ENCODE measurements around the gene SLIT3.
"Not testable (repeated sequence)": the region's sequence is repeated elsewhere in the genome, so short reads cannot be mapped to it uniquely, and the experiment has no call there.

The SLIT3 gene

DNA sequence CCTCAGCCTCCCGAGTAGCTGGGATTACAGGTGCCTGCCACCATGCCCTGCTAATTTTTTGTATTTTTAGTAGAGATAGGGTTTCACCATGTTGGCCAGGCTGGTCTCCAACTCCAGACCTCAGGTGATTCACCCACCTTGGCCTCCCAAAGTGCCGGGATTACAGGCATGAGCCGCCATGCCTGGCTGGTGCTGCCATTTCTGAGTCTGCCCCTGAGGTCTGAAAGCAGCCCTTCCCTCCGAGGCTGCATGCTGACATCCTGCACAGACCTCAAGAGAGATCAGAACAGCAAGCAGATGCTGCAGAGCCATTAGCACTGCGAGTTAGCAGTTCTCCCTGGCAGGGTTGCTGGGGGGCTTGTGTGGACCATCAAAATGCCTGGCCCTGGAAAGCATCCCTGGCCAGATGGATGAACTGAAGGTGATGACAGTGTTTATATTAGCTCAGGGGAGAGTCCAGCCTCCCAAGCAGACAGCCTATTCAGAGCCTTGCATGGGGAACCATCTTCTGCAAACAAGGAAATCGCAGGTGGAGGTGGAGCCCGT is 545.3 kb downstream of the SLIT3 start:
- peaks cover 11% of the 10 kb centered on the region for H3K4me1 ChIP-seq (ENCODE audit: insufficient read depth, low read length)
- no peaks in the 10 kb centered on the region for H3K9me3 ChIP-seq (ENCODE audit: insufficient read depth, low read depth, low read length)
- 92% methylated on average over 7 of the region's 7 CpGs for WGBS
- H3K27me3 ChIP-seq (ENCODE audit: insufficient read depth, low read length), result no peaks in the 10 kb centered on the region
- no peak overlapping the region for H3K4me3 ChIP-seq (ENCODE audit: low read length)
- H3K36me3 ChIP-seq (ENCODE audit: insufficient read depth, low read length), result no peaks in the 10 kb centered on the region
- no peak overlapping the region for H3K27ac ChIP-seq (ENCODE audit: low read depth, low read length)
- no peak overlapping the region for H3K9ac ChIP-seq (ENCODE audit: low read depth, low read length)

DNA sequence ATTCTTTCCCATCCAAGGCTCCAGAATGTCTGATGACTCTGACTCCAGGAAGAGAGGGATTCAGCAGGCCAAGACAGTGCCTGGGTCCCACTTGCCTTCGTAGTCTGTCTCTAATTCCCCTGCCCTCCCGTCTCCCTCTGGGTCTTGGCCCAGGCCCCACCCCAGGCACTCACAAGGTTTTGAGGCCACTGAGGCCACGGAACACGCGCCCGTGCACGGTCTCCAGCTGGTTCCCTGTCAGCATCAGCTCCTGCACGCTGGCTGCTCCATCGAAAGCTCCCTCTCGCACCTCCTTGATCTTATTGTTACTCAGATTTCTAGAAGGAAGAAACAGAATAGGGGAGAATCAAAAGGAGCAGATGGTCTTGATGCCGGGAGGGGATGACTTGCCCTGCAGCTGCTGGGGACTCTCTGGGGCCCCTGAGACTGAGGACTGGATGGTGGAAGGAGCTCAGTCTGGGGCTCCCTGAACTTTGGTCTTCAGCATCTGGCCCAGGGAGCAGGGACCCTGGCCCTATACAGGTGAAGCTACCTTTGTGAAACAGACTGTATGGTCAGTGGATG is 547.2 kb downstream of the SLIT3 start:
- H3K4me3 ChIP-seq (ENCODE audit: low read length), result no peak overlapping the region
- no peak overlapping the region for H3K27ac ChIP-seq (ENCODE audit: low read depth, low read length)
- 91% methylated on average over 11 of the region's 11 CpGs for WGBS
- no peaks in the 10 kb centered on the region for H3K9me3 ChIP-seq (ENCODE audit: insufficient read depth, low read depth, low read length)
- H3K4me1 ChIP-seq (ENCODE audit: insufficient read depth, low read length), result peaks cover 11% of the 10 kb centered on the region
- peaks cover 4% of the 10 kb centered on the region; the same call in 1 of the 2 replicates for H3K27me3 ChIP-seq (ENCODE audit: insufficient read depth, low read length)
- no peak overlapping the region for H3K9ac ChIP-seq (ENCODE audit: low read depth, low read length)
- H3K36me3 ChIP-seq (ENCODE audit: insufficient read depth, low read length), result no peaks in the 10 kb centered on the region

GRCh38 chr5:168752416-168753190 is 548.3 kb downstream of the SLIT3 start:
- WGBS, result 90% methylated on average over 15 of the region's 18 CpGs
- Histone ChIP-seq H3K9me3 (ENCODE audit: insufficient read depth, low read depth, low read length) (no peaks in the 10 kb centered on the region), H3K36me3 (ENCODE audit: insufficient read depth, low read length) (no peaks in the 10 kb centered on the region), H3K4me3 (ENCODE audit: low read length) (no peak overlapping the region), H3K9ac (ENCODE audit: low read depth, low read length) (no peak overlapping the region), H3K4me1 (ENCODE audit: insufficient read depth, low read length) (peaks cover 11% of the 10 kb centered on the region), H3K27ac (ENCODE audit: low read depth, low read length) (no peak overlapping the region), H3K27me3 (ENCODE audit: insufficient read depth, low read length) (peaks cover 8% of the 10 kb centered on the region; the same call in 1 of the 2 replicates)

DNA sequence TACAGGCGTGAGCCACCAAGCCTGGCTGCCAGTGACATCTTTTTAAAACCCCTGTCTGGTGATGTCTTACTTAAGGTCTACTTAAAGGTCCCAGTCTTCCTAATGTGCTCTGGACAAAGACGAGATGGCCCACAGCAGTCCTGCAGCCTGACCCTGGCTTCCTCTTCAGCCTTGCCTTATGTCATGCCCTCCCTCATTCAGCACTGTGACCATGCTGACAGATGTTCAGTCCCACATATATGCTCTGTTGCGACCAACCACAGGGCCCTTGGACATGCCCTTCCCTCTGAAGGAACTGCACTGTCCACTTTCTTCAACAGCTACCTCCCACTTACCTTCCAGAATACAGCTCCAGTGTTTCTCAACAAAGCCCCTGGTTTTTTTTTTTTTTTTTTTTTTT is 548.9 kb downstream of the SLIT3 start:
- Histone ChIP-seq H3K4me1 (ENCODE audit: insufficient read depth, low read length) (peaks cover 8% of the 10 kb centered on the region), H3K36me3 (ENCODE audit: insufficient read depth, low read length) (no peaks in the 10 kb centered on the region), H3K9me3 (ENCODE audit: insufficient read depth, low read depth, low read length) (no peaks in the 10 kb centered on the region), H3K9ac (ENCODE audit: low read depth, low read length) (no peak overlapping the region), H3K4me3 (ENCODE audit: low read length) (no peak overlapping the region), H3K27me3 (ENCODE audit: insufficient read depth, low read length) (peaks cover 11% of the 10 kb centered on the region; the same call in 1 of the 2 replicates), H3K27ac (ENCODE audit: low read depth, low read length) (no peak overlapping the region)
- WGBS, result 92% methylated on average over 3 of the region's 3 CpGs

DNA sequence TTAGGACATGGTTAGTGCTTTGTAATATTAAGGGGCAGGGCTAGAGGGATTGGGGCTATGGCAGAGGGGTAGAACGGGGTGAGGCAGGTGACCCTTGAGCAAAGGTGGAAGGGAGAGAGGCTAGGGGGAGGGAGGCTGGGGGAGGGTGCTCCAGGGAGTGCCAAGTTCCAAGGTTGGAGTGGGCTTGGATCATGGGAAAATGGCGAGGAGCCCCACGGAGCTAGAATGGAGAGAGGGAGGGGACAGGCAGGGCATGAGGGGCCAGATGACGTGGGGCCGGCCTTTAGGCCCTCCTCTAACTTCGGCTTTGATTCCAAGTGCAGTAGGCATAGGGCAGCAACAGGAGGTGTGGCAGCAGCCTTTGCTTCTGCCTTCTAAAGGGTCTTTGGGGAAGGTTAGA is 550.0 kb downstream of the SLIT3 start:
- no peaks in the 10 kb centered on the region for H3K36me3 ChIP-seq (ENCODE audit: insufficient read depth, low read length)
- no peaks in the 10 kb centered on the region for H3K4me1 ChIP-seq (ENCODE audit: insufficient read depth, low read length)
- H3K9ac ChIP-seq (ENCODE audit: low read depth, low read length), result no peak overlapping the region
- 83% methylated on average over 6 of the region's 6 CpGs for WGBS
- no peak overlapping the region for H3K27ac ChIP-seq (ENCODE audit: low read depth, low read length)
- no peak overlapping the region for H3K4me3 ChIP-seq (ENCODE audit: low read length)
- peaks cover 11% of the 10 kb centered on the region; the same call in 1 of the 2 replicates for H3K27me3 ChIP-seq (ENCODE audit: insufficient read depth, low read length)
- no peaks in the 10 kb centered on the region for H3K9me3 ChIP-seq (ENCODE audit: insufficient read depth, low read depth, low read length)

DNA sequence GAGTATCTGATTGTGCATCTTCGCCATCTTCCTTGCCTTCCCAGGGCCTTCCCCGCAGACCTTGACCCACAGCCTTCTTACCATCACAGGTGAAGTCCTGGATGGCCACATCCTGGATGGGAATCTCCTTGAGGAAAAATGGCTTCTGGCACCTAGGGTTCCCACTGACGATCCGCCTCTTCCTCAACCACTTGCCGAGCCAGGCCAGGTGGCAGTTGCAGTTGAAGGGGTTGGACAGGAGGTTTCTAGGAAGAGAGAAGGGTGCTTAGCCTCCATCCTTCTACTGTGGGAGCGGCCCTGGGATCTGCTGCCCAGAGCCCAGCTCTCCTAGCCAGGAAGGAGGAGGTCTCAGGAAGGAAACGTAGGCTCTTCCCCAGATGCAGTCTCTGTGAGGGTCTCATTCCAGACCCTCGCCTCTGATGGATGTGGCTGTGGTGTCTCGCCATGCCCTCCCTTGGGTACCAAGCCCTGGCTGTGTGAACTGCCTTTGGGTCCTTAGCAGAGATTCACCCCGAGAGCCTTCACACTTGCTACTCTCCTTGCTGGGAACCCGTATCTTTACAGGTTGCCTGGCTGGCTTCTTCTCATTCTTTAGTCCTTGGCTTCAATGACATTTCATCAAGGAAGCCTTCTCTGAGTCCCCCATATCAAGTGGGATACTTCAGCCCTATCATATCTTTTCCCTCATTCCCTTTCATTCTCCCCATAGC is 551.4 kb downstream of the SLIT3 start:
- Histone ChIP-seq H3K9me3 (ENCODE audit: insufficient read depth, low read depth, low read length) (no peaks in the 10 kb centered on the region), H3K27ac (ENCODE audit: low read depth, low read length) (no peak overlapping the region), H3K4me1 (ENCODE audit: insufficient read depth, low read length) (no peaks in the 10 kb centered on the region), H3K36me3 (ENCODE audit: insufficient read depth, low read length) (no peaks in the 10 kb centered on the region), H3K4me3 (ENCODE audit: low read length) (no peak overlapping the region), H3K27me3 (ENCODE audit: insufficient read depth, low read length) (peaks cover 11% of the 10 kb centered on the region; the same call in 1 of the 2 replicates), H3K9ac (ENCODE audit: low read depth, low read length) (no peak overlapping the region)
- WGBS, result 94% methylated on average over 11 of the region's 11 CpGs

- Histone ChIP-seq H3K27ac (ENCODE audit: low read depth, low read length) (no peak overlapping the region), H3K4me1 (ENCODE audit: insufficient read depth, low read length) (no peaks in the 10 kb centered on the region), H3K9ac (ENCODE audit: low read depth, low read length) (no peak overlapping the region), H3K27me3 (ENCODE audit: insufficient read depth, low read length) (peaks cover 11% of the 10 kb centered on the region; the same call in 1 of the 2 replicates), H3K36me3 (ENCODE audit: insufficient read depth, low read length) (no peaks in the 10 kb centered on the region), H3K4me3 (ENCODE audit: low read length) (no peak overlapping the region), H3K9me3 (ENCODE audit: insufficient read depth, low read depth, low read length) (no peaks in the 10 kb centered on the region)
- WGBS, result 35% methylated on average over 17 of the region's 19 CpGs
Measured at GRCh38 chr5:168747987-168748777, 552.8 kb downstream of the SLIT3 start.

DNA sequence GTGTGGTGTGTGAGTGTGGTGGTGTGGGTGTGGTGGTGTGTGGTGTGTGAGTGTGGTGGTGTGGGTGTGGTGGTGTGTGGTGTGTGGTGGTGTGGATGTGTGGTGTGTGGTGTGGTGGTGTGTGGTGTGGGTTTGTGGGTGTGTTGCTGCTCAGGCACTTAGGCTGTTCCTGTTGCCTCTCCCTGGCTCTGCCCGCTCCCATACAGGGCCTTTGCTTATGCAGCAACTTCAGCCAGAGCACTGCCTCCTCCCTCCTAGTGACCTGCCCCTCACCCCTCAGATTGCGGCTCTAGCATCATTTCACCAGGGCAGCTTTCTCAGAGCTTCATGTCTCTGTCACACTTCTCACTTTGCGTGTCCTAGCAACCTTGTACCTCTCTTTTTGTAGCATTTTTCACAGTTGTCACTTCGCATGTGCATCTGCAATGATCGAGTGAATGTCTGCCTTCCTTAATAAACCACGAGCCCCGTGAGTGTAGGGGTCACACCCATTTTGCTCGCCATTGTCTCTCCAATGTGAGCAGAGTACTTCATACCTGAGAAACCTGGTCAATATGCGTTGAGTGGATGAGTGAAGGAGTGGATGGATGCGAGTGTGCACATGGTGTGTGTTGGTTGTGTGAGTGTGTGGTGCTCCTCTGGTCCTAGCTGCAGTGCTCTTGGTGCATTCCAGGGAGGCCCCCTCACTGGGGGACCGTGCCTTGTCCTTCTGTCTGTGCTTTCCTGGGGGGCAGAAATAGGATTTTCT is 553.9 kb downstream of the SLIT3 start:
- 91% methylated on average over 11 of the region's 11 CpGs for WGBS
- H3K36me3 ChIP-seq (ENCODE audit: insufficient read depth, low read length), result no peaks in the 10 kb centered on the region

DNA sequence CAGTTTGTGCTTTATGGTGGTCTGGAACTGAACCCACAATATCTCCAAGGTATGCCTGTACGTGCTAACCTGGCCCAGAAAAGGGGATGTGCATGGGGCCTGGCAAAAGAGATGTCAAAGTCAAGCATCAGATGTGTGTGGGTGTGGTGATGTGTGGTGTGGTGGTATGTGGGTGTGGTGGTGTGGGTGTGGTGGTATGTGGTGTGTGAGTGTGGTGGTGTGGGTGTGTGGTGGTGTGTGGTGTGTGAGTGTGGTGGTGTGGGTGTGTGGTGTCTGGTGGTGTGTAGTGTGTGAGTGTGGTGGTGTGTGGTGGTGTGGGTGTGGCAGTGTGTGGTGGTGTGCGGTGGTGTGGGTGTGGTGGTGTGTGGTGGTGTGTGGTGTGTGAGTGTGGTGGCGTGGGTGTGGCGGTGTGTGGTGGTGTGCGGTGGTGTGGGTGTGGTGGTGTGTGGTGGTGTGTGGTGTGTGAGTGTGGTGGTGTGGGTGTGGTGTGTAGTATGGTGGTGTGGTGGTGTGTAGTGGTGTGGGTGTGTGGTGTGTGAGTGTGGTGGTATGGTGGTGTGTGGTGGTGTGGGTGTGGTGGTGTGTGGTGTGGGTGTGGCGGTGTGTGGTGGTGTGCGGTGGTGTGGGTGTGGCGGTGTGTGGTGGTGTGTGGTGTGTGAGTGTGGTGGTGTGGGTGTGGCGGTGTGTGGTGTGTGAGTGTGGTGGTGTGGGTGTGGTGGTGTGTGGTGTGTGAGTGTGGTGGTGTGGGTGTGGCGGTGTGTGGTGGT is 554.6 kb downstream of the SLIT3 start:
- peaks cover 11% of the 10 kb centered on the region; the same call in 1 of the 2 replicates for H3K27me3 ChIP-seq (ENCODE audit: insufficient read depth, low read length)
- H3K36me3 ChIP-seq (ENCODE audit: insufficient read depth, low read length); H3K4me1 ChIP-seq (ENCODE audit: insufficient read depth, low read length); H3K9ac ChIP-seq (ENCODE audit: low read depth, low read length); H3K4me3 ChIP-seq (ENCODE audit: low read length); H3K9me3 ChIP-seq (ENCODE audit: insufficient read depth, low read depth, low read length); H3K27ac ChIP-seq (ENCODE audit: low read depth, low read length): not testable (repeated sequence)
- 56% methylated on average over 2 of the region's 10 CpGs for WGBS

More for the DNA sequence above, 553.9 kb downstream of the SLIT3 start:
- Histone ChIP-seq H3K9me3 (ENCODE audit: insufficient read depth, low read depth, low read length) (no peaks in the 10 kb centered on the region), H3K9ac (ENCODE audit: low read depth, low read length) (no peak overlapping the region), H3K4me3 (ENCODE audit: low read length) (no peak overlapping the region), H3K27me3 (ENCODE audit: insufficient read depth, low read length) (peaks cover 11% of the 10 kb centered on the region; the same call in 1 of the 2 replicates), H3K27ac (ENCODE audit: low read depth, low read length) (no peak overlapping the region), H3K4me1 (ENCODE audit: insufficient read depth, low read length) (no peaks in the 10 kb centered on the region)
